HG03575 (cell line): ENCODE data around the gene CSNK2A2.

ENCODE experiments used
- ATAC-seq: cut with Tn5 transposase; IDR thresholded peaks from one replicate; pipeline ENCODE4 v1.9.1; 2021; ENCODE audit not compliant: unreplicated experiment, insufficient number of reproducible peaks, low FRiP score; ENCODE audit errors: extremely low read depth

Gene CSNK2A2

DNA sequence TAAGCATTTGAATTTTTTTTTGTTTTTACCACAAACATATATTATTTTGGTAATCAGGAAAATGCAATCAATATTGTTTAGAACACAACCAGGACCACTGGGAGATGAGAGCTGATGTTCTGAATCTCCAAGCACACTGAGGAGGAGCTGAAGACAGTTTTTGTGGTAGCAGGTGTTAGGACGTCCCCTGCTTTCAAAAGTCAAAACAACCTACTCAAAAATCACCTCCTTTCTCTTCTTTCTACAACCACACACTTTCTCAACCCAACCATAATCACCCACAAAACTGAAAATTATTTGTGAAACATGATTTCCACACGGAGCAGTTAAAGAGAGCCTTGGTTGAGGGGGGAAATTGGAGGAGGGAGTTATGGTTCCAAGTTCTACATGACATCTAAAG is 42.1 kb downstream of the CSNK2A2 start:
- ATAC-seq = no peak

- no peak for ATAC-seq
Observed at GRCh38 chr16:58154345-58154744, 43.6 kb downstream of the CSNK2A2 start.

GRCh38 chr16:58152246-58152868 is 45.5 kb downstream of the CSNK2A2 start:
- no peak for ATAC-seq

DNA sequence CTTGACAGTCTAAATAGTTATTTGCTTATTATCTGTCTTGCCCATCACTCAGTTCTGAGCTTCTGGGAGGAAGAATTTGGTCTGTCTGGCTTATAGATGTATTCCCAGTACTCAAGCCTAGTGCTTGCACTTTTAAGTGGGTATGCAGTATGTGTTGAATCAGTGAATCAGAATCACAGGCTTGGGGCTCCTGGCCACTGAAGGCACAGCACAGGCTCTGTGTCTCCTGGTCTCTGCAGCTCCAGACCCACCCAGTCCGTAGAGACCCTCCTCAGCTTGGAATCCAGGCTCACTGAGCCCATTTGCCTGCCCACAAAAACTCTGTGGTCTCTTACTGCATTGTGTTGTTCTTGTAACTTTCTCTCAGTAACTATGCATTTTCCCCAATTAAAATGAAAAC is 49.4 kb downstream of the CSNK2A2 start:
- no peak for ATAC-seq

GRCh38 chr16:58148099-58148498 is 49.8 kb downstream of the CSNK2A2 start:
- ATAC-seq = no peak

DNA sequence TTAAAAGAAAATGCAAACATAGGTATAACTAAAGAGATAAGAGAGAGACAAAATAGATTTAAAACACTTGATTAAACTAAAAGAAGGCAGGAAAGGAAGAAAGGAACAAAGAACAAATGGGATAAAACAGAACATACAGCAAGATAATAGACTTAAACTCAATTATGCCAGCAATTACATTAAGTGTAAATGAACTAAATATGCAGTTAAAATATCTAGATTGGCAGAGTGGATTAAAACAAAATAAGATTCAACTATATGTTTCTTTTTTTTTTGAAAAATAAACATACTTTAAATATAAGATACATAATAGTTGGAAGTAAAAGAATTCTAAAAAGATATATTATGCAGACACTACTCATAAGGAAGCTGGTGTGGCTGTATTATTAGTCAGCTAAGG is 59.1 kb downstream of the CSNK2A2 start:
- no peak for ATAC-seq

DNA sequence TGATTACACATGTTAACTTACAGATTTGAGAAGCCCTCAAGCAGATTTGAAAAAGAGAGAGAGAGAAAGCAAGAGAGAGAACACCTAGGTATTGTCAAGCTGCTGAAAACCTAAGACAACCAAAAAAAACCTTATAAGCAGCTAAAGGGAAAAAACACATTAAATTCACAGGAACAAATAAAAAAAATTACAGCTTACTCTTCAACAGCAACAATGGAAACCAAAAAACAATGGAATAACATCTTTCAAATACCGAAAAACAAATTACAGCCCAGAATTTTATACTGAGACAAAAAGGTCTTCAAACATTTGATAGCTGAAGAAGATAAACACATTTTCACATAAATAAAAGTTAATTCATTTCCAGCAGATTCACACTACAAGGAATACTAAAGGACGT is 60.3 kb downstream of the CSNK2A2 start:
- no peak for ATAC-seq

DNA sequence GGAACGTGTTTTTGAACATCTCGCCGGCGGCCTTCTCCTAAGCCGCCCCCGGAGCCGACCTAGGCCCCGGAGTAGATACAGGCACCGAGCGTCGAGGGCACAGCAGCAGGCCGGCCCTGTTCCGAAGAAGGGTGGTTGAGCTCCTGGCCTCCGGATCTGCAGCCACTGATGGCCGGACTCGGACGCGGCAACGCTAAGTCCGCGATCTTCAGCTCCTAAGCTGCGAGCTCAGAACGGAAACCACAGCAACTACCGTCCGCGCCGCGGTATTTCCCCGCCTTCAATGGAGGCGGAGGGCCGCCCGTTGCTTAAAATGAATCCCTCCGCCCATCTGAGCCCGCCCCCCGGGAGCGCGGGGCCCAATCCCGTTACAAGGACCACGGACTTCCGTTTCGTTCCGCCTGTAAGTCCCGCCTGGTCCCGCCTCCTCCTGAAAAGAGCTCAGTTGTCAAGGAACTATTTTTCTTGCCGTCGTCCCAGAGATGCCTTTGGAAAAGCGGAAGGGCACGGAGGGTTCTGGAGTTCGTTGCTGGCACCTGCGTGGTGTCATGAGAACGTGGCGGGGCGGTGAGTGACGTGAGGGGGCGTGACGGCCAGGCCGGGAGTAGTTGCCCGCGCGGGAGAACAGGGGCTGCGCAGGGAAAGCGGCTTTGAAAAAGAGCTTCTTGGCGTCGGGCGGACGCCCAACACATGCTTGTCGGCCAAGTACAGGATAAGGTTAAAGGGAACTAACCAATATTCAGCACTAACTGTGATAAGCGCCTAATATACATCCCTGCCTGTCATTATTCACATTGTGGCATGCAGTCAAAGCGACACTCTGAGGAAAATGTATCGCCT is 68.6 kb downstream of the CSNK2A2 start, which contains the start of gene CFAP20:
CFAP20 (minus strand) TSS at position 285 of the 840 bp plus-strand sequence; CDS start at position 19, 266 bp downstream.
- peak; percentile 48 for ATAC-seq

DNA sequence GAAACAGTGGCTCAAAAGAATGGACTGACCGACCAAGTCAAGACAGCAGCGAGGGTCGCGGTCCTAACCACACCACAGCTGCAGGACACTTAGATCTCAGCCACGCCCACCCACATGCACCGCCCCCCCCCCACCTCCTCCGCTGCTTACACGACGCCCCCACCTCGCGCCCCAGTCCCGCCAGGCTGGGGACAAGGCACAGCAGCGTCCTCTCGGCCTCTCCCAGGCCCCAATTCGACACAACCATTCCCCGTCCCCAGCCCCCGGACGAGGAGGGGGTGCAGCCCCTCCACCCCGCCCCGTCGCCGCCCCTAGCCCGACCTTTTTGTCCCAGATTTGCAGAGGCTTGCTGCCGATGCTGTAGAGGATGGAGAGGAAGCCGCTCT is 69.2 kb downstream of the CSNK2A2 start:
- no peak for ATAC-seq

DNA sequence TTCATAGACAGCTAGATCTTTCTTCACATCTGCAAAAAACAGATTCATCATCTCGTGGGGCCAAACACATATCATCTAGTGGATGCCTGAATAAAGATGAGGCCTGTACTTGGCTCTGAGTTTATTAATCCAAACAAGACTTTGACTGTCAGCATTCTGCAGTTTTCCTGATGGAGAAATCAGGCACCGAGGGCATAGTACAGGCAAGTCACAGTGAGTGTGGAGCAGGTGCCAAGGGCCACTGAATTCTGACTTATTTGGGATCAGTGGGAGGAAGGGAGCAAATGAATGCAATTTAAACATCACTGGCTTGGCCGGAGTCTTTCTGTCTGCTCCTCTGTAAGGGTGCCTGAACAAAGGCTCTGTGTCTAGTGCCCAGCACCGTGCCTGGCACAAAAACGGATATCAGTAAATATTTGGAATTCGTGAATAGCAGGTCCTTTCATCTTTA is 69.7 kb downstream of the CSNK2A2 start:
- no peak for ATAC-seq

- no peak for ATAC-seq
Observed at GRCh38 chr16:58127634-58128033, 70.3 kb downstream of the CSNK2A2 start.

DNA sequence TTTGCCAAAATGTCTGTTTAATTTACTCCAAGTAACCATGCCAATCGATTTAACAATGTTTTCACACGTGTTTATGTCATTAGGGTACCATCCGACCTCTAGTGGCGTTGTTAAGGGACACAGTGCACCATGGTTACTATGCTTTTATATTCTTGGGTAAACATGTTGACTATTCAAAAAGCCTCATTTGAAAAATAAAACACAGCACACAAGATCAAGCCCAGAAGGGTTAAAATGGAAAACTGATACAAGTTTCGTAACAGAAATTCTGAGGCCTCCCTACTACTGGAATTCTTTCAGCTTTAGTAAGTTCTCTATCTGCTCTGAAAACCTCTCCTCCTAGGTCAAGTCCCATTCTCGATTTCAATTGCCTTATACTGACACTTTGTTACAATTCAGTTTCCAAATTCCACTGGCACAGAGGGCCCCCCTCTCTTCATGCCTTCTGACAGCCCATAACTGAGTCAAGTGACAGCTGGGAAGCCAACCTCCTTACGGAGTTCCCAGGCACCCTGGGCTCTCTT is 70.8 kb downstream of the CSNK2A2 start:
- no peak for ATAC-seq

DNA sequence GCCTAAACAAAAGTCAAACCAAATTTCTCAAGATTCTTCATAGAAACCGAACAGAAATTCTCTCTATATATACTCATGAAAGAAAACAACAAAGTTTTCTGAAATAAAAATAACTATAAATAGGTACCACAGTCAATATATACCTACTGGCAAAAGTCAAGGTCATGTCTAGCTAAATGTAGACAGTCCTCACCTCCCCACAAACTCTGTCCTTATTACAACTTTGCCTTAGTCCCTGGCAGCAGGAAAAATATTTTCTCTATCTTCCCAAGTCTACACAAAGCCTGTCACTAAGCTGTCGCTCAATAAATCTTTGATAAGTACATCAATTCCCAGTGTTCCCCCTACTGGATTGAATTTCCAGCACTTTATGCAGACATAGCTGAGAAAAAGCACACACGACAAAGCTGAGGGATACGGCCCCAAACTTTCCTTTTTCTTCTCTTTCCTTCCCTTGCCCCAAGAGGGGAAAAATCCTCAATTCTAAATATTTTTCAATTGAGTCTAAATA is 71.4 kb downstream of the CSNK2A2 start:
- ATAC-seq = no peak

- ATAC-seq = no peak
Observed at GRCh38 chr16:58125781-58126335, 72.0 kb downstream of the CSNK2A2 start.

DNA sequence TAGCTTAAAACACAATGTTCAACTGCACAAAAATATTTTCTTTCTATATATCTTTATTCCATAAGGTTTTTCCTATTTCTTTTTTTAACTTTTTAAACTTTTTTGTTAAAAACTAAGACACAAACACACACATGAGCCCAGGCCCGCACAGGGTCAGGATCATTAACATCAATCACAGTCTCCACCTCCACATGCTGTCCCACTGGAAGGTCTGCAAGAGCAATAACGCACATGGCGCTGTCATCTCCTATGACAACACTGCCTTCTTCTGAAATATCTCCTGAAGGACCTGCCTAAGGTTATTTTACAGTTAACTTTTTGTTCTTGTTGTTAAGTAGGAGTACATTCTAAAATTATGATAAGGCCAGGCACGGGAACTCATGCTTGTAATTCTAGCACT is 72.9 kb downstream of the CSNK2A2 start:
- ATAC-seq = no peak

DNA sequence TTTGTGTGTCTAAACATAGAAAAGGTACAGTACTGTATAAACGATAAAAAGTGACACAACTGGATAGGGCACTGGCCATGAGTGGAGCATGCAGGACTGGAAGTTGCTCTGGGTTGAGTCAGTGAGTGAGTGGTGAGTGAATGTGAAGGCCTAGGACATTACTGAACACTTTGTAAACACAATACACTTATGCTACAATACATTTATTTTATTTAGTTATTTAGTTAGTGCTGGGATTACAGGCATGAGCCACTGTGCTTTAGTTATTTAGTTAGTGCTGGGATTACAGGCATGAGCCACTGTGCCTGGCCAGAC is 73.3 kb downstream of the CSNK2A2 start:
- ATAC-seq = no peak

GRCh38 chr16:58123896-58124600 is 73.9 kb downstream of the CSNK2A2 start:
- ATAC-seq = no peak

DNA sequence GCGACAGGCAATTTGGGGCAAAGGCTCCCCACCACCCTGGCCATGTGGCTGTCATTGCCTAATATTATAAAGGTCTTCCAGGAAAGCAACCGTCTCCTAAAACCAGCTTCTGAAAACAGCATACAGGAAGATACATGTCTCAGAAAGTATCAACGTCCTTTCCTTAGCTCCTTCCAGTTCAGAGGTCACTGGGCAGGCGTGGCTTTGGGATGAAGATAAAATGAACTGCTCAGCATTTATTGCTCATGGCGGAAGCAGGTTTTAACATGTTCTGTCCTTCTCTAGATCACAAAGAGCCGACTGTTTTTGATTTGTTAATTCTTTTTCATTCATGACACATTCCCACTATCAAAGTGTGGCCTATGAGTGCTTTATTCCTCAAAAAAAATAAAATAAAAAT is 76.8 kb downstream of the CSNK2A2 start:
- ATAC-seq = no peak

DNA sequence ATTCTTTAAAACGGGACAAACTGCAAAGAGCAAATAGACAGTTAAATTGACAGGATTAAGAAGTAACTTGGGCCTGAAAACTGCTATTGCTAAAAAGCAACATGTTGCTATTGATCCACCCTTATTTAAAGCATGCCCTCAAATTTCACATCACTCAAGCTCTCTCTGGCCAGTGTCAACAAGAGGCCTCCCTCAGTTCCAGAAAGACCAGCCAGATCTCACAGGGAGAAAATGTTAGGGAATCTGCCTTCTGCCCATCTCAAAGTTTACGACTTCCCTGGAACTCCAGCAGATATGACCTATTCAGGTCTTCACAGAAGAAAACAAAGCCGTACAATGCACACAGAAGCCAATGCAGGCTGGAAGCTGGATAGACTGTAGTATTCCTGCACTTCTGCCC is 77.7 kb downstream of the CSNK2A2 start:
- ATAC-seq = no peak
